ENCODE results near the gene FOXF1.
A peak's percentile ranks its signal among the peaks of the same experiment; 100 is the strongest.

FOXF1 gene

GRCh38 chr16:86508947-86509758 lies 1.2 kb upstream of the FOXF1 start:
- H3K4me3 ChIP-seq (ENCODE audit: insufficient read length, low read depth): peak overlapping the region; percentile 37
- DNase-seq (ENCODE audit: low read depth, low spot score): no peak
- H3K9me3 ChIP-seq (ENCODE audit: insufficient read depth, low read length): no peaks in the 10 kb centered on the region
- peaks cover 29% of the 10 kb centered on the region for H3K4me1 ChIP-seq (ENCODE audit: insufficient read depth, insufficient read length)
- TF ChIP-seq YY1 (IDR thresholded peaks at IDR 0.05; ENCODE audit: insufficient read depth, insufficient read length) (no peak), SUZ12 (IDR thresholded peaks at IDR 0.05; ENCODE audit: extremely low read depth, insufficient read depth, insufficient read length) (no peak), ZNF274 (IDR thresholded peaks at IDR 0.05; ENCODE audit: low read depth, low read length) (no peak)
- no peaks in the 10 kb centered on the region for H3K36me3 ChIP-seq (ENCODE audit: insufficient read depth, insufficient read length, low read length)
- H3K9ac ChIP-seq (ENCODE audit: insufficient read length, low read depth): peak overlapping the region; percentile 50
- H3K27me3 ChIP-seq (ENCODE audit: insufficient read depth, insufficient read length): peaks cover 98% of the 10 kb centered on the region

GRCh38 chr16:86509759-86510464 lies 415 bp upstream of the FOXF1 start:
- Histone ChIP-seq H3K4me1 (ENCODE audit: insufficient read depth, insufficient read length) (peaks cover 29% of the 10 kb centered on the region), H3K4me3 (ENCODE audit: insufficient read length, low read depth) (peak overlapping the region; percentile 27), H3K36me3 (ENCODE audit: insufficient read depth, insufficient read length, low read length) (no peaks in the 10 kb centered on the region), H3K9ac (ENCODE audit: insufficient read length, low read depth) (peak overlapping the region; percentile 50), H3K27me3 (ENCODE audit: insufficient read depth, insufficient read length) (peaks cover 98% of the 10 kb centered on the region), H3K9me3 (ENCODE audit: insufficient read depth, low read length) (no peaks in the 10 kb centered on the region)
- DNase-seq (ENCODE audit: low read depth, low spot score): no peak
- no peak for TF ChIP-seq ZNF274 (IDR thresholded peaks at IDR 0.05; ENCODE audit: low read depth, low read length)
- TF ChIP-seq YY1 (IDR thresholded peaks at IDR 0.05; ENCODE audit: insufficient read depth, insufficient read length): no peak
- TF ChIP-seq SUZ12 (IDR thresholded peaks at IDR 0.05; ENCODE audit: extremely low read depth, insufficient read depth, insufficient read length): no peak

- no peak overlapping the region for H3K4me3 ChIP-seq (ENCODE audit: insufficient read length, low read depth)
- H3K4me1 ChIP-seq (ENCODE audit: insufficient read depth, insufficient read length): peaks cover 31% of the 10 kb centered on the region
- no peak for DNase-seq (ENCODE audit: low read depth, low spot score)
- peak overlapping the region; percentile 21 for H3K9ac ChIP-seq (ENCODE audit: insufficient read length, low read depth)
- H3K27me3 ChIP-seq (ENCODE audit: insufficient read depth, insufficient read length): peaks cover 99% of the 10 kb centered on the region
- TF ChIP-seq YY1 (IDR thresholded peaks at IDR 0.05; ENCODE audit: insufficient read depth, insufficient read length) (no peak), SUZ12 (IDR thresholded peaks at IDR 0.05; ENCODE audit: extremely low read depth, insufficient read depth, insufficient read length) (no peak), ZNF274 (IDR thresholded peaks at IDR 0.05; ENCODE audit: low read depth, low read length) (no peak)
- no peaks in the 10 kb centered on the region for H3K36me3 ChIP-seq (ENCODE audit: insufficient read depth, insufficient read length, low read length)
- H3K9me3 ChIP-seq (ENCODE audit: insufficient read depth, low read length): no peaks in the 10 kb centered on the region
Measured at GRCh38 chr16:86511317-86512161, 1.2 kb downstream of the FOXF1 start.

- Histone ChIP-seq H3K27me3 (ENCODE audit: insufficient read depth, insufficient read length) (peaks cover 99% of the 10 kb centered on the region), H3K9me3 (ENCODE audit: insufficient read depth, low read length) (no peaks in the 10 kb centered on the region), H3K4me1 (ENCODE audit: insufficient read depth, insufficient read length) (peaks cover 29% of the 10 kb centered on the region), H3K9ac (ENCODE audit: insufficient read length, low read depth) (peak overlapping the region; percentile 36), H3K4me3 (ENCODE audit: insufficient read length, low read depth) (no peak overlapping the region), H3K36me3 (ENCODE audit: insufficient read depth, insufficient read length, low read length) (no peaks in the 10 kb centered on the region)
- peak; percentile 95 for TF ChIP-seq SUZ12 (IDR thresholded peaks at IDR 0.05; ENCODE audit: extremely low read depth, insufficient read depth, insufficient read length)
- TF ChIP-seq YY1 (IDR thresholded peaks at IDR 0.05; ENCODE audit: insufficient read depth, insufficient read length): no peak
- TF ChIP-seq ZNF274 (IDR thresholded peaks at IDR 0.05; ENCODE audit: low read depth, low read length): no peak
- no peak for DNase-seq (ENCODE audit: low read depth, low spot score)
Measured at GRCh38 chr16:86512301-86512859, 2.1 kb downstream of the FOXF1 start.

GRCh38 chr16:86512860-86513470 lies 2.6 kb downstream of the FOXF1 start:
- Histone ChIP-seq H3K36me3 (ENCODE audit: insufficient read depth, insufficient read length, low read length) (no peaks in the 10 kb centered on the region), H3K4me1 (ENCODE audit: insufficient read depth, insufficient read length) (peaks cover 24% of the 10 kb centered on the region), H3K27me3 (ENCODE audit: insufficient read depth, insufficient read length) (peaks cover 99% of the 10 kb centered on the region)

GRCh38 chr16:86513471-86514277 lies 3.3 kb downstream of the FOXF1 start:
- Histone ChIP-seq H3K4me3 (ENCODE audit: insufficient read length, low read depth) (no peak overlapping the region), H3K9ac (ENCODE audit: insufficient read length, low read depth) (no peak overlapping the region), H3K36me3 (ENCODE audit: insufficient read depth, insufficient read length, low read length) (no peaks in the 10 kb centered on the region), H3K9me3 (ENCODE audit: insufficient read depth, low read length) (no peaks in the 10 kb centered on the region), H3K4me1 (ENCODE audit: insufficient read depth, insufficient read length) (peaks cover 21% of the 10 kb centered on the region), H3K27me3 (ENCODE audit: insufficient read depth, insufficient read length) (peaks cover 99% of the 10 kb centered on the region)
- DNase-seq (ENCODE audit: low read depth, low spot score): no peak
- TF ChIP-seq SUZ12 (IDR thresholded peaks at IDR 0.05; ENCODE audit: extremely low read depth, insufficient read depth, insufficient read length) (peak; percentile 93), ZNF274 (IDR thresholded peaks at IDR 0.05; ENCODE audit: low read depth, low read length) (no peak)

More at GRCh38 chr16:86512860-86513470, 2.6 kb downstream of the FOXF1 start:
- Histone ChIP-seq H3K9ac (ENCODE audit: insufficient read length, low read depth) (peak overlapping the region; percentile 36), H3K4me3 (ENCODE audit: insufficient read length, low read depth) (no peak overlapping the region), H3K9me3 (ENCODE audit: insufficient read depth, low read length) (no peaks in the 10 kb centered on the region)
- no peak for DNase-seq (ENCODE audit: low read depth, low spot score)
- TF ChIP-seq YY1 (IDR thresholded peaks at IDR 0.05; ENCODE audit: insufficient read depth, insufficient read length): no peak
- TF ChIP-seq SUZ12 (IDR thresholded peaks at IDR 0.05; ENCODE audit: extremely low read depth, insufficient read depth, insufficient read length): peak; percentile 55

Measured in NT2/D1 (cell line).